DLD1 (cell line): ENCODE results near the gene PLK1.

Experiments used
- in situ Hi-C: cut with HindIII; loops from 2 replicates; pipeline ENCODE4 v1.10.0; 2017; ENCODE audit warnings: low sequenced_read_pairs

The PLK1 gene

GRCh38 chr16:23679274-23679985, 741 bp downstream of the PLK1 start:
- in situ Hi-C loops, result no loop called here

DNA sequence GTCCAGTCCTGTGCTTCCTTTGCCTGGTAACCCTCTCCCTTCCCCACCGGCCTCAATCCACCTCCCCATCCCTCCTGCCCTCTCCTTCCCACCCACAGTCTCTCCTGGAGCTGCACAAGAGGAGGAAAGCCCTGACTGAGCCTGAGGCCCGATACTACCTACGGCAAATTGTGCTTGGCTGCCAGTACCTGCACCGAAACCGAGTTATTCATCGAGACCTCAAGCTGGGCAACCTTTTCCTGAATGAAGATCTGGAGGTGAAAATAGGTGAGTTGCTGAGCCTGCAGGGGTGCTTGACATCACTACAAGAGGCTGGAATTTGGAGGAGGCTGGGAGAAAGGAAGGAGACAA, 1.3 kb downstream of the PLK1 start:
- in situ Hi-C loops, result no loop called here

DNA sequence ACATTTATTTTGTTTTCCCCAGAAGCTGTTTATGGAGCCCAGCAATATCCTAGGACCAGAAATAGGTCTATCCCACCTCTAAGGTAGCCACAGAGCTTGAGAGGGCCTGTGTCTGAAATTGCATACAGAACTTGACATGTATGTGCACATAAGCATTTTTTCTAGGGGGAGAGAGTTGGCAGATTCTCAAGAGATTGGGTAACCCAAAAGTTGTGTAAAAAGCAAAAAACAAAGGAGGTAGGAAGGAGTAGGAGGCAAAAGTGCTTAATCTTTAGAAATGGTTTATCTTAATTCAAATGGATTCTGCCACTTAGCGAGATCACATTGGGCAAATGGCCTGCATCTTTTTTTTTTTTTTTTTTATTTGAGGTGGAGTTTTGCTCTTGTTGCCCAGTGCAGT, 3.5 kb downstream of the PLK1 start:
- in situ Hi-C loops, result no loop called here

GRCh38 chr16:23683487-23683886, 4.8 kb downstream of the PLK1 start:
- in situ Hi-C loops, result no loop called here

GRCh38 chr16:23687034-23687808, 8.5 kb downstream of the PLK1 start:
- in situ Hi-C loops, result no loop called here

GRCh38 chr16:23689442-23690187, 10.9 kb downstream of the PLK1 start:
- in situ Hi-C loops, result no loop called here

DNA sequence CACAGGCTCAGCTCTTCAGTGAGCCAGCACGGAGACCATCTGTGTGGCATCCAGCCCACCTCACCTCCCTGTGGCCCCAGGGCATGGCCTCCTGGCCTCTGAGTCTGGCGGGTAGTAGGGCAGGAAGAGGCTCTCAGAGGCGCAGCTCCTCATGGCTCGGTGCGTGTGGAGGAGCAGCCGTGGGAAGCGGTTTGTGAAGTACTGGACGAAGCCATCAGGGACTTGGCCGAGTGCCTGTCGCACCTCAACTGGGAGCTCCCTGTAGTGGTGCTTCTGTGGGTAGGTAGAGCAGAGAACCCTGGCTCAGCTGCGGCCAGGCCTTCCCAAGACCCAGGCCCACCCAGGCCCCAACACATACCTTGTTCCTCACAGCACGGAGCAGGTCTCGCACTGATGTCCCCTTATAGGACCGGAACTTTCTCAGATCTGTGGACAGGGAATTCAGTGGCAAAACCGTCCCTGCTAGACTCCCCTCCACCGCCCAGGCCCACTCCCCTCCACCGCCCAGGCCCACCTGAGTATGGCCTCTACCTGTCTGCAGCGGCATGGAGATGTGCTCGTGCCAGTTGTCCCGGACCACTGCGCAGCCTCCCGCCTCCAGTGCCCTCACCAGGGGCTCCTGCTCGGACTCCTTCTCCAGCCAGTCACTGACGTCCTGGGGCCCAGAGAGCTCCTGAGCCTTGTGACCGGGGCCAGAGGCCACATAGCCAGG, 12.2 kb downstream of the PLK1 start:
- in situ Hi-C loops, result no loop called here

DNA sequence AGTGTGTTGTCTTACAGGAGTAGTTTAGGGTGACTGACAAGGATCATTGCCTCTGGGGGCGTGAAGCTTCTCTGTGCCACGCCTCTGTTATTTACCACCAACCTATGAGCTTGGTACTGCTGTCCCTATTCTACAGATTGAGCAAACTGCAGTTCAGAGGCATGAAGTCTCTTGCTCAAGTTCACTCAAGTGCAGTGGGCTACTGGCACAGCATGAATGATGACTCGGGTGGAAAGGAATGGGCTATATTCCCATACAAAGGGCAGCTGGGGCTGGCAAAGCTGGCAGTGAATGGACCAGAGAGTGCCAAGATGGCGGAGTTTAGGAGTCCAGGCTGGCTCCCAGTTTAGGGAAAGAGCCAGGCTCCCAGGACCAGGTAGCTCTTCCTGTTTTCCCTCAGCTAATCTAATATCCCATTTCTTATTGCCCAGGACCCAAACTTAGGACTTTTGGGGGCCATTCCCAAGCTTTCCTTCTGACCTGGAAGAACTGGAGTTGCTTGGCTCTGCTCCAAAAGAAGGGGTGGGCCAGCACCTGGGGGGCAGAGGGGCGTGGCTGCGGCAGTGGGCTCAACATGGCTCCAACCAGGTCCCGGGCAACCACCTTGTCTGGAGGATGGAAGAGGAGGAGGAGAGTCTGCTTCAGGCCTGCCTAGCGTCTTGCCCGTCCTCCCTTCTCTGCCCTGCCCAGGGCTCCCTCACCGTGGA, 12.9 kb downstream of the PLK1 start:
- in situ Hi-C loops, result no loop called here

GRCh38 chr16:23692190-23692837, 13.6 kb downstream of the PLK1 start:
- in situ Hi-C loops, result no loop called here

DNA sequence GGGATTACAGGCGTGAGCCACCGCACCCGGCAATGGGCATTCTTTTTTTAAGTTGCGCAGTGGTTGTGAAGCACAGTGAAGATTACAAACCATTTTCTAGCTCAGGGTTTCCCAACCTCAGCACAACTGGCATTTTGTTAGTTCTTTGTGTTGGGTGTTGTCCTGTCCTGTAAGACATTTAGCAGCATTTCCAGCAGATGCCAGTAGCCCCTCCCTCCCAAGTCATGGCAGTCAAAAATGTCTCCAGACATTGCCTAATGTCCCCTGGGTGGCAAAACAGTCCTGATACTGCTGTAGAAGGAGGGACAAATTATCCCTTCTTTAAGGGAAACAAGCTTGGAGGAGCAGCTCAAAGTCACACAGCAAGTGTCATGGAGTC, 15.6 kb downstream of the PLK1 start:
- in situ Hi-C loops, result no loop called here

DNA sequence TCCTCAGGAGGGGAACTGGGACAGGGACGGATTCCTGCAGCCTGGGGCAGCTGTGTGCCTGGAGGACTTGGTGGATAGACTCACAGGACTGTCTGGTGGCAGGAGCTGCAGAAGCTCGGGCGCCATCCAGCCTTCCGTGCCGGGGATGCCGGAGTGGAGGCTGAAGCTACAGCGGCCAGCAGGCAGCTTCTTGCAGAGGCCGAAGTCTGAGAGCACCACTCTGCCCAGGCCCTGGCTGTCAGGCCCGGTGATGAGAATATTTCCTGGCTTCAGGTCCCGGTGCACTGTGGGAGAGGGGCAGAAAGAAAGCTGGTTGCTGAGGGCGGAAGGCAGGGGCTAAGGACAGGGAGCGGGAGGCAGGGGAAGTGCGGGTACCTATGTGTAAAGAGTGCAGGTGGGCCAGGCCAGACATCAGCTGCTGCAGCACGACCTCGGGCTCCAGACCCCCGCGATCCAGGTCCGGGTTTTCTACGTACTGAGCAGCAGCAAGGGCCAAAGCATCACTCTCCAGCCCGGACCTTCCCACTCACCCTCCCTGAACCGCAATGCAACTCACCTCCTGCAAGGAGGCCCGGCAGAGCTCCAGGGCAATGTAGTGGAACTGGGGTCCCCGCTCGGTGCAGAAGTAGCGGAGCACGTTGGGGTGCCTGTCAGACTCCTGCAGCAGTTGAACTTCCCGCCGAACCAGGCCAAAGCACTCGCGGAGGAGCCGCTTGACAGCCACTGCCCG, 16.1 kb downstream of the PLK1 start:
- in situ Hi-C loops, result no loop called here

GRCh38 chr16:23695756-23696155, 17.1 kb downstream of the PLK1 start:
- in situ Hi-C loops, result no loop called here

DNA sequence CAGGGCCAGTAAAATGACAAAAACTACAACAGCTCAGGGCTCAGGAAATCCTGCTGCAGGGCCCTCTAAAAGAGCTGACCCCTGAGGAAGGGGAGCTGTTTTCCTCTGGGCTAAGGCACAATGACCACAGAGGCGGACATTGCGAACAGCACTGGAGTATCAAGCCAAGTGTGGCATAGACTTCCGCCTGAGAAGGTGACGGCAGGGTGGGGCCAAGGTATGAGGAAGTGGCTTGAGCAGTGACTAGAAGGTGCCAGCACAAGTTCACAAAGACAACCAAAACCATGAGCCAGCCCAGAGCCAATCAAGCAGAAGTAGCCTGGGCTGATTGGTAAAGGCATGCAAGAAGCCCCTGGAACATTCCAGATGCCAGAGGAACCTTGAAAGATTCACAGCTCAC, 20.4 kb downstream of the PLK1 start:
- in situ Hi-C loops, result no loop called here

DNA sequence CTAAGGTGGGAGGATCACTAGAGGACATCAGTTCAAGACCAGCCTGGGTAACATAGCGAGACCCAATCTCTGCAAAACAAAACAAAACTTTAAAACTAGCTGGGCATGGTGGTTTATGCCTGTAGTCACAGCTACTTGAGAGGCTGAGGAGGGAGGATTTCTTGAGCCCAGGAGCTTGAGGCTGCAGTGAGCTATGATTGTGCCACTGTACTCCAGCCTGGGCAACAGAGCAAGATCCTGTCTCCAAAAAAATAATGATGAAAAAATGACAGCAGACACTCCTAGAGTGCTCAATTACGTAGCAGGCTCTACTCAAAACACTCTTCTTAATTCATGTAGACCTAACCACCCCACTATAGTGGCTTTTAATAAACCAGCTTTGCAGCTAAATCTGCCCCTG, 21.4 kb downstream of the PLK1 start:
- in situ Hi-C loops, result no loop called here

- in situ Hi-C loops, result no loop called here
These were observed 21.8 kb downstream of the PLK1 start for GRCh38 chr16:23700509-23700908.

GRCh38 chr16:23701045-23701444, 22.4 kb downstream of the PLK1 start:
- in situ Hi-C loops, result no loop called here

DNA sequence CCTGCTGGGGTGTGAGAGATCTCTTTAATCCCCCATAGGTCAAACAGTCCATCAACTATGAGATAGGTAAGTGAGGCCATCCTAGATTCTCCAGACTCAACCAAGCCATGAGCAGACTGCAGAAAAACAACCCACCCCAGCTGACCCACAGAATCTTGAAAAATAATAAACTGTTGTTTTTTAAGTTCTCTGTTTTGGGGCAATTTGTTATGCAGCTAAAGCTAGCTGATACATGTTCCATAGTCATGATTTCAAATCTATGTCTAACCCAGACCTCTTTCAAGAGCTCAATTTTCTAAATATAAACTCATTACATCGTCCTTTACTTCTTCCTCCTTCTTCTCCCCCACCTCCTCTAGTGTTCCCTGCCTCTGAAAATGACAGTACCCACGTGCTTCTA, 24.3 kb downstream of the PLK1 start:
- in situ Hi-C loops, result no loop called here

GRCh38 chr16:23704772-23705516, 26.3 kb downstream of the PLK1 start:
- in situ Hi-C loops, result no loop called here

- in situ Hi-C loops, result no loop called here
These were observed 26.8 kb downstream of the PLK1 start for GRCh38 chr16:23705517-23705902.
